Measurements from ENCODE around the gene TTLL13. TPM values are rescaled to one million over a fixed set of nuclear protein-coding genes. Genes with fewer than 3 reads are reported as not detected.

Gene TTLL13
- total RNA-seq, 1 donor from 2014 or later = not detected

GRCh38 chr15:90241343-90242192, 7.8 kb upstream of the TTLL13 start:
- DNase-seq (ENCODE audit: low read depth) (no peak), FAIRE-seq (no peak)
- H3K36me3 Mint-ChIP-seq (ENCODE audit: low read depth, unreplicated experiment) = no peaks in the 10 kb centered on the region
- Histone ChIP-seq H3K27me3 (ENCODE audit: insufficient read depth, low read length) (no peaks in the 10 kb centered on the region), H3K9me3 (ENCODE audit: insufficient read depth, low read depth, low read length) (no peaks in the 10 kb centered on the region), H3K4me3 (ENCODE audit: insufficient read depth, low read depth, low read length) (no peak overlapping the region), H3K79me2 (ENCODE audit: insufficient read depth, low read length) (no peaks in the 10 kb centered on the region), H3K4me1 (ENCODE audit: insufficient read depth, low read length) (no peaks in the 10 kb centered on the region), H2AFZ (ENCODE audit: low read depth, low read length) (no peak overlapping the region), H3K36me3 (ENCODE audit: insufficient read depth, low read length) (no peaks in the 10 kb centered on the region), H4K20me1 (ENCODE audit: insufficient read depth, low read length) (no peaks in the 10 kb centered on the region), H3K4me2 (ENCODE audit: low read length) (no peak overlapping the region), H3K9ac (ENCODE audit: low read length) (no peak overlapping the region), H3K27ac (ENCODE audit: low read depth, low read length) (no peak overlapping the region)
- H3K4me3 Mint-ChIP-seq (ENCODE audit: unreplicated experiment) = no peak overlapping the region
- no peaks in the 10 kb centered on the region for H3K9me3 Mint-ChIP-seq (ENCODE audit: unreplicated experiment)
- no peak overlapping the region for H3K27ac Mint-ChIP-seq (ENCODE audit: unreplicated experiment)
- no peaks in the 10 kb centered on the region for H3K27me3 Mint-ChIP-seq (ENCODE audit: low read depth, unreplicated experiment)
- H3K4me1 Mint-ChIP-seq (ENCODE audit: low read depth, unreplicated experiment) = no peaks in the 10 kb centered on the region
- TF ChIP-seq CTCF (IDR thresholded peaks at IDR 0.05; ENCODE audit: insufficient read depth, low read depth, low read length) = no peak
- no peak for TF ChIP-seq EZH2 (IDR thresholded peaks at IDR 0.05; ENCODE audit: insufficient read depth, low read length)

- no peak overlapping the region for H3K4me2 ChIP-seq (ENCODE audit: low read length)
- no peaks in the 10 kb centered on the region for H3K36me3 Mint-ChIP-seq (ENCODE audit: low read depth, unreplicated experiment)
- H3K4me1 Mint-ChIP-seq (ENCODE audit: low read depth, unreplicated experiment) = no peaks in the 10 kb centered on the region
These were observed 5.3 kb upstream of the TTLL13 start for GRCh38 chr15:90243943-90244639.

More at GRCh38 chr15:90243943-90244639, 5.3 kb upstream of the TTLL13 start:
- Histone ChIP-seq H3K79me2 (ENCODE audit: insufficient read depth, low read length) (no peaks in the 10 kb centered on the region), H3K9me3 (ENCODE audit: insufficient read depth, low read depth, low read length) (no peaks in the 10 kb centered on the region), H3K27ac (ENCODE audit: low read depth, low read length) (no peak overlapping the region), H4K20me1 (ENCODE audit: insufficient read depth, low read length) (no peaks in the 10 kb centered on the region), H3K27me3 (ENCODE audit: insufficient read depth, low read length) (no peaks in the 10 kb centered on the region), H2AFZ (ENCODE audit: low read depth, low read length) (no peak overlapping the region), H3K9ac (ENCODE audit: low read length) (no peak overlapping the region), H3K36me3 (ENCODE audit: insufficient read depth, low read length) (no peaks in the 10 kb centered on the region), H3K4me3 (ENCODE audit: insufficient read depth, low read depth, low read length) (no peak overlapping the region), H3K4me1 (ENCODE audit: insufficient read depth, low read length) (no peaks in the 10 kb centered on the region)
- FAIRE-seq (no peak), DNase-seq (ENCODE audit: low read depth) (no peak)
- Mint-ChIP-seq H3K9me3 (ENCODE audit: unreplicated experiment) (no peaks in the 10 kb centered on the region), H3K27ac (ENCODE audit: unreplicated experiment) (no peak overlapping the region), H3K4me3 (ENCODE audit: unreplicated experiment) (no peak overlapping the region), H3K27me3 (ENCODE audit: low read depth, unreplicated experiment) (no peaks in the 10 kb centered on the region)
- TF ChIP-seq EZH2 (IDR thresholded peaks at IDR 0.05; ENCODE audit: insufficient read depth, low read length) = no peak
- no peak for TF ChIP-seq CTCF (IDR thresholded peaks at IDR 0.05; ENCODE audit: insufficient read depth, low read depth, low read length)

All from astrocyte (in vitro differentiated cells and primary cell).